MM.1S (cell line): ENCODE results near the gene ARL5B.

ENCODE experiments used
- DNase-seq: peaks from one replicate; pipeline ENCODE4 v3.0.0-alpha.2; 2015
- H2AFZ ChIP-seq: fragments of 300-600 bp; sonication (generic); 2 replicates; pipeline ENCODE4 v1.6.0; 2016; ENCODE audit warnings: antibody characterized with exemption, low read length
- H3F3A ChIP-seq: fragments of 300-600 bp; sonication (generic); 2 replicates; pipeline ENCODE4 v1.6.1; 2016; ENCODE audit warnings: mild to moderate bottlenecking, antibody characterized with exemption, low read length, moderate library complexity, mixed read lengths; ENCODE audit not compliant: insufficient read depth
- H3K27ac ChIP-seq: fragments of 300-600 bp; sonication (generic); 2 replicates; pipeline ENCODE4 v1.5.1; 2016; ENCODE audit warnings: mild to moderate bottlenecking, low read length
- H3K27me3 ChIP-seq: fragments of 300-600 bp; sonication (generic); replicated peaks from 2 replicates; pipeline ENCODE4 v1.6.0; 2016; ENCODE audit warnings: low read length; ENCODE audit not compliant: insufficient read depth
- H3K36me3 ChIP-seq: fragments of 300-600 bp; sonication (generic); replicated peaks from 2 replicates; pipeline ENCODE4 v1.6.1; 2016; ENCODE audit warnings: mild to moderate bottlenecking, low read length, mixed read lengths; ENCODE audit not compliant: insufficient read depth
- H3K4me1 ChIP-seq: fragments of 300-600 bp; sonication (generic); 2 replicates; pipeline ENCODE4 v1.6.1; 2016; ENCODE audit warnings: low read length, mixed read lengths
- H3K4me2 ChIP-seq: fragments of 300-600 bp; sonication (generic); 2 replicates; pipeline ENCODE4 v1.6.0; 2016; ENCODE audit warnings: low read depth, low read length
- H3K4me3 ChIP-seq: fragments of 300-600 bp; sonication (generic); 2 replicates; pipeline ENCODE4 v1.5.1; 2016; ENCODE audit warnings: low read length, mixed read lengths
- H3K79me2 ChIP-seq: fragments of 300-600 bp; sonication (generic); 2 replicates; pipeline ENCODE4 v1.6.1; 2016; ENCODE audit warnings: mixed run types, low read length, mixed read lengths
- H3K9ac ChIP-seq: fragments of 300-600 bp; sonication (generic); 2 replicates; pipeline ENCODE4 v1.6.1; 2016; ENCODE audit warnings: low read length, mixed read lengths
- H3K9me2 ChIP-seq: fragments of 300-600 bp; sonication (generic); replicated peaks from 2 replicates; pipeline ENCODE4 v1.6.1; 2016; ENCODE audit warnings: mild to moderate bottlenecking, low read length, mixed read lengths; ENCODE audit not compliant: insufficient read depth
- H3K9me3 ChIP-seq: fragments of 300-600 bp; sonication (generic); replicated peaks from 2 replicates; pipeline ENCODE4 v1.6.1; 2016; ENCODE audit warnings: mild to moderate bottlenecking, low read length, mixed read lengths; ENCODE audit not compliant: insufficient read depth
- H4K20me1 ChIP-seq: fragments of 300-600 bp; sonication (generic); 2 replicates; pipeline ENCODE4 v1.6.1; 2016; ENCODE audit warnings: mild to moderate bottlenecking, low read length, moderate library complexity, mixed read lengths; ENCODE audit not compliant: insufficient read depth
- EZH2 ChIP-seq: fragments of 300-600 bp; sonication (generic); optimal IDR thresholded peaks from 2 replicates; pipeline ENCODE3; 2017; ENCODE audit warnings: low read depth, mild to moderate bottlenecking, antibody characterized with exemption, low read length, mixed read lengths
- EZH2phosphoT487 ChIP-seq: fragments of 300-600 bp; sonication (generic); IDR thresholded peaks from 2 replicates; pipeline ENCODE4 v1.6.1; 2018; ENCODE audit warnings: antibody characterized with exemption, low read length
- TF ChIP-seq, protein P1 (sequence below): fragments of 300-600 bp; sonication (generic); IDR thresholded peaks from 2 replicates; pipeline ENCODE4 v1.5.1; 2016; ENCODE audit warnings: antibody characterized with exemption, low read length, mixed read lengths

Gene ARL5B

GRCh38 chr10:18684416-18684815, 25.2 kb downstream of the ARL5B start:
- no peak for DNase-seq
- Histone ChIP-seq H3K79me2 (no peaks in the 10 kb centered on the region), H3K9me2 (no peaks in the 10 kb centered on the region), H4K20me1 (no peaks in the 10 kb centered on the region), H3K9me3 (no peaks in the 10 kb centered on the region), H2AFZ (no peak overlapping the region), H3K36me3 (no peaks in the 10 kb centered on the region), H3K4me2 (no peak overlapping the region), H3K9ac (no peak overlapping the region), H3K4me3 (no peak overlapping the region), H3K27ac (no peak overlapping the region), H3F3A (no peaks in the 10 kb centered on the region), H3K4me1 (no peaks in the 10 kb centered on the region), H3K27me3 (no peaks in the 10 kb centered on the region)
- TF ChIP-seq, protein P1, sequence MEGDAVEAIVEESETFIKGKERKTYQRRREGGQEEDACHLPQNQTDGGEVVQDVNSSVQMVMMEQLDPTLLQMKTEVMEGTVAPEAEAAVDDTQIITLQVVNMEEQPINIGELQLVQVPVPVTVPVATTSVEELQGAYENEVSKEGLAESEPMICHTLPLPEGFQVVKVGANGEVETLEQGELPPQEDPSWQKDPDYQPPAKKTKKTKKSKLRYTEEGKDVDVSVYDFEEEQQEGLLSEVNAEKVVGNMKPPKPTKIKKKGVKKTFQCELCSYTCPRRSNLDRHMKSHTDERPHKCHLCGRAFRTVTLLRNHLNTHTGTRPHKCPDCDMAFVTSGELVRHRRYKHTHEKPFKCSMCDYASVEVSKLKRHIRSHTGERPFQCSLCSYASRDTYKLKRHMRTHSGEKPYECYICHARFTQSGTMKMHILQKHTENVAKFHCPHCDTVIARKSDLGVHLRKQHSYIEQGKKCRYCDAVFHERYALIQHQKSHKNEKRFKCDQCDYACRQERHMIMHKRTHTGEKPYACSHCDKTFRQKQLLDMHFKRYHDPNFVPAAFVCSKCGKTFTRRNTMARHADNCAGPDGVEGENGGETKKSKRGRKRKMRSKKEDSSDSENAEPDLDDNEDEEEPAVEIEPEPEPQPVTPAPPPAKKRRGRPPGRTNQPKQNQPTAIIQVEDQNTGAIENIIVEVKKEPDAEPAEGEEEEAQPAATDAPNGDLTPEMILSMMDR = no peak

DNA sequence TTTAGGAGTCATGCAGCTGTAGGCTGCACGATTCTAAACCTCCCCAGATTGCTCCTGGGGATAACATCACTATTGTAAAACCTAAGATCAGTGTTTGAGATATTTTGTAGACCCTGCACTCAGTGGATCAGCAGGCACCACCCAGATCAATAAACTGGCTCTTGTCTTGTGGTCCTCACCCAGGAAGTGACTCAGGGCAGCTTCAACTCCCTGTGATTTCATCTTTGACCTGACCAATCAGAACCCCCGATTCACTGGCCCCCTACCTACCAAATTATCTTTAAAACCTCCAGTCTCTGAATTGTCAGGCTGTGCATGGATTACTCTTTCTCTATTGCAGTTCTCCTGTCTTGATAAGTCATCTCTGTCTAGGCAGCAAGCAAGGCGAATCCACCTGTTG, 25.7 kb downstream of the ARL5B start:
- Histone ChIP-seq H3K4me3 (no peak overlapping the region), H3K9me3 (no peaks in the 10 kb centered on the region)
- TF ChIP-seq EZH2 = no peak
- TF ChIP-seq, protein P1 = no peak
- no peak for TF ChIP-seq EZH2phosphoT487

GRCh38 chr10:18685555-18685954, 26.3 kb downstream of the ARL5B start:
- Histone ChIP-seq H2AFZ (no peak overlapping the region), H3K27me3 (no peaks in the 10 kb centered on the region), H3K4me2 (no peak overlapping the region), H3K4me3 (no peak overlapping the region), H3F3A (no peaks in the 10 kb centered on the region), H3K9ac (no peak overlapping the region), H3K9me3 (no peaks in the 10 kb centered on the region), H3K4me1 (no peaks in the 10 kb centered on the region), H3K36me3 (no peaks in the 10 kb centered on the region), H3K79me2 (no peaks in the 10 kb centered on the region), H3K27ac (no peak overlapping the region), H3K9me2 (no peaks in the 10 kb centered on the region), H4K20me1 (no peaks in the 10 kb centered on the region)
- no peak for DNase-seq
- TF ChIP-seq, protein P1 = no peak
- TF ChIP-seq EZH2phosphoT487 = no peak
- TF ChIP-seq EZH2 = no peak

More for the DNA sequence above, 25.7 kb downstream of the ARL5B start:
- Histone ChIP-seq H3K27ac (no peak overlapping the region), H3K79me2 (no peaks in the 10 kb centered on the region), H2AFZ (no peak overlapping the region), H3K9me2 (no peaks in the 10 kb centered on the region), H3K36me3 (no peaks in the 10 kb centered on the region), H3F3A (no peaks in the 10 kb centered on the region), H3K4me2 (no peak overlapping the region), H4K20me1 (no peaks in the 10 kb centered on the region), H3K27me3 (no peaks in the 10 kb centered on the region), H3K9ac (no peak overlapping the region), H3K4me1 (no peaks in the 10 kb centered on the region)
- no peak for DNase-seq

DNA sequence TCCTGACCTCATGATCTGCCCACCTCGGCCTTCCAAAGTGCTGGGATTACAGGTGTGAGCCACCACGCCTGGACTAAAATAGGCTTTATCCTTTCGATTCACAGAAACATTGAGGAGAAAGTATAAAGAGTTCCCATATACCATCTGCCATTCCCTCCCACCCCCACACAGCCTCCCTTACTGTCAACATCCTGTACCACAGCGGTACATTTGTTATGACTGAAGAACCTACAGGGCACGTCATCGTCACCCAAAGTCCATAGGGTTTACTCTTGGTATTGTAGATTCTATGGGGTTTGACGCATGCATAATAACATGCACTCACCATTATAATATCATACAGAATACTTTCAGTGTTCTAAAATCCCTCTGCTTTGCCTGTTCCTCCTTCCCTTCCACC, 28.0 kb downstream of the ARL5B start:
- Histone ChIP-seq H2AFZ (no peak overlapping the region), H3K27me3 (no peaks in the 10 kb centered on the region), H3K79me2 (no peaks in the 10 kb centered on the region), H4K20me1 (no peaks in the 10 kb centered on the region), H3K4me2 (no peak overlapping the region), H3K4me1 (no peaks in the 10 kb centered on the region), H3K4me3 (no peak overlapping the region), H3F3A (no peaks in the 10 kb centered on the region), H3K9me3 (no peaks in the 10 kb centered on the region), H3K27ac (no peak overlapping the region), H3K36me3 (no peaks in the 10 kb centered on the region), H3K9me2 (no peaks in the 10 kb centered on the region), H3K9ac (no peak overlapping the region)
- no peak for DNase-seq
- TF ChIP-seq, protein P1 = no peak
- TF ChIP-seq EZH2 = no peak
